ENCODE data around the gene ZC3H4.
A peak's percentile ranks its signal among the peaks of the same experiment; 100 is the strongest.

ZC3H4 gene

GRCh38 chr19:47112997-47113849, at the start of gene ZC3H4:
Gene ZC3H4, minus strand, starts transcription at chr19:47113776. Its CDS starts 1,192 bp downstream, at chr19:47112584.
- peak within 1 kb of the TSS; percentile 100 for H3K27ac ChIP-seq
- TF ChIP-seq ZFX (IDR thresholded peaks at IDR 0.05; ENCODE audit: borderline replicate concordance) (no peak), CTCF (IDR thresholded peaks at IDR 0.05) (no peak)

DNA sequence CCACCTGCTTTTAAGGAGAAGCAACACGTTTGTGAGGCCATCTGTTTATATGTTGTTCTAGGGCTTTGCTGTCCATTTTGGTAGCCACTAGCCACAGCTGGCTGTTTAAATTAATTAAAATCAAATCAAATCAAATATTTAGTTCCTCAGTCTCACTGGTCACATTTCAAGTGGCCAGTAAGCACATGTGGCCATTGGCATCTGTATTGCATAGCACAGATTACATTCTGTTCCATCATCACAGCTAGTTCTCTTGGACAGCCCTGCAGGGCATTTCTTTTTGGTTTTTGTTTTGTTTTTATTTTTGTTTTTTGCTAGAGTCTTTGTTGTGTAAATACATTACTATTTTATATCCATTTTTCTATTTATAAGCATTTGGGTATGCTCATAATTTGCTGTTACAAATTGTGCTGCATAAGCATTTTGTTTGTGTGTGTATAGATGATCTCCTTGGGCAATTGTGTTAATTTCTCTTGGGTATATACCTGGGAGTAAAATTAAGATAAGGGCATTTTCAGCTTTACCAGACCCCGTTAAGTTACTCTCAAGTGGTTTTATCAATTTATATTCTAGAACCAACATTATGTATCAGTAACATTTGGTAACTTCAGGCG, 48.4 kb upstream of the ZC3H4 start:
- TF ChIP-seq ZFX (IDR thresholded peaks at IDR 0.05; ENCODE audit: borderline replicate concordance) (no peak), CTCF (IDR thresholded peaks at IDR 0.05) (no peak)
- no peak overlapping the region for H3K27ac ChIP-seq

DNA sequence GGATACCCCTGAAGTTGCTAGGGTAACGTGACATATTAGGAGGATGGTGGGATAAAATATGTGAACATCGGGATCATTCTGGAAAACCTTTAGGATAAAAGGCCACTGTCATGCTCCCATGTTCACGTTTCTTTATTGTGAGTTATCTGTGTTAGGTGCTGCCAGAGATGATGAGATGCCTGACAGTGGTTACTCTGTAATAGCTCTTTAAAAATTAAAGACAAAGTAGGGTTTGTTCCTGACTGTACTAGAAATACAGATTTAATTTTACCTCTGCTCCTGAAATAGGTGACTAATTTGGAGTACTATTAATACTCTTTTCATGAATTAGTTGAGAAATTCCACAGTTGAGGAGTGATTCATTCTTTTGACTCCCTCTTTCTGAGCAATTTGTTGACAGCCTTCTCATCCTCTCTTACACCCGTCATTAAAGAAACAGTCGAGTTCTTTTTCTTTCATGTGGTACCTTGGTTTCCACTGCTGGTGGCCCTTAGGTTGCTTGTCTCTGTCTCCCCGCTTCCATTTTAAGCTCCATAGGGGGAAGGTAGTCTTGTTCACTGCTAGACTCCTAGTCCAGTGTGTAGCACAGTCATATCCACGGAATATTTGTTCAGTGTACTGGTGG, 45.4 kb upstream of the ZC3H4 start:
- TF ChIP-seq ZFX (IDR thresholded peaks at IDR 0.05; ENCODE audit: borderline replicate concordance) (no peak), CTCF (IDR thresholded peaks at IDR 0.05) (no peak)
- H3K27ac ChIP-seq, result peak overlapping the region; percentile 36; the same call in 1 of the 2 replicates

- peak overlapping the region; percentile 36; the same call in 1 of the 2 replicates for H3K27ac ChIP-seq
- TF ChIP-seq ZFX (IDR thresholded peaks at IDR 0.05; ENCODE audit: borderline replicate concordance), result no peak
- TF ChIP-seq CTCF (IDR thresholded peaks at IDR 0.05), result no peak
Measured at GRCh38 chr19:47158367-47158791, 44.8 kb upstream of the ZC3H4 start.

- H3K27ac ChIP-seq, result peak overlapping the region; percentile 36; the same call in 1 of the 2 replicates
Measured at GRCh38 chr19:47157431-47158321, 44.1 kb upstream of the ZC3H4 start.

More at GRCh38 chr19:47157431-47158321, 44.1 kb upstream of the ZC3H4 start:
- TF ChIP-seq ZFX (IDR thresholded peaks at IDR 0.05; ENCODE audit: borderline replicate concordance), result no peak
- TF ChIP-seq CTCF (IDR thresholded peaks at IDR 0.05), result no peak

Measured in 22Rv1 (cell line).